ENCODE data around the gene MXRA8. TPM values are rescaled to one million over a fixed set of nuclear protein-coding genes. Genes with fewer than 3 reads are reported as not detected.

Gene MXRA8
- total and polyA plus RNA-seq, 9 of the 15 experiments (the other 6 are each of a cell fraction or from before 2014, with no cell fraction given) = 0.66 to 11.3 (median 6.3) TPM

DNA sequence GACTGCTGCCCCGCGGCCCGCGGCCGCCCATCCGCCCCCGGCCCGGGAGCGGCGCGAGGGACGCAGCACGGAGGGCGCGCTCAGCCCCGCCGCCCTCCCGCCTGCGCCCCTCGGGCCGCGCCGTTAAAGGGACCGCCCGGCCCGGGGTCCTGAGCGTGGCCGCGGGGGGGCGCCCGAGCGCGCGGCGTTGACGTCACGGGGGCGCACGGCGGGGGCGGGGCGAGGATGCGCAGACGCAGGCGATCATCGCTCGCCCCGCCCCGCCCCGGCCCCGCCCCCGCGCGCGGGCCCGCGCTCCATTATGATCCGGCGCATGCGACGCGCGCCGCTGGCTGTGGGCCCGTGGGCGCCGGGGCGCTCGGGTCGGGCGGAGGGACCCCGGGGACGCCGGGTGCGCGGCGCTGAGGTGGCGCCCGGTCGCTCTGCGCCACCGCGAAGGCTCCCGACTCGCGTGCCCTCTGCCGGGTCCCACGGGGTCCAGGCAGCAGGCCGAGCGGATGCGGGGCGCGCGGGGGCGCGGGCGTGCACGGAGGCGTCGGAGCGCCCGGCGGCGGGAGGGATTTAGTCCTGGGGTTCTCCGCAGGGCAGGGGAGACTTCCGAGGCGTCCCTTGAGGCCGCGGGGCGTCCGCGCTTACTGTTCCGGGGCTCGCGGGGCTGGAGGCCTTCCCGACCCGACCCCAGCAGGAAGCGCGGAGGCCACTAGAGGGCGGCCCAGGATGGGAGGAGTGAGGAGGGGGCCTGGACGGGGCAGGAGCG lies 8.9 kb downstream of the MXRA8 start, which contains the start of gene DVL1 (continued):
- no peak for TF ChIP-seq RBM14 (IDR thresholded peaks at IDR 0.05; ENCODE audit: borderline replicate concordance, insufficient read depth, low read depth, low read length)
- TF ChIP-seq JUN (IDR thresholded peaks at IDR 0.05; ENCODE audit: borderline replicate concordance, low read depth, low read length) = no peak
- no peak for TF ChIP-seq JUN (CRISPR knock-in tag; IDR thresholded peaks at IDR 0.05; ENCODE audit: borderline replicate concordance)
- TF ChIP-seq CTBP1 (IDR thresholded peaks at IDR 0.05; ENCODE audit: borderline replicate concordance) = peak; percentile 90
- no peak for TF ChIP-seq HLTF (IDR thresholded peaks at IDR 0.05)
- peak; percentile 86 for TF ChIP-seq RB1 (IDR thresholded peaks at IDR 0.05; ENCODE audit: low read depth)
- no peak for TF ChIP-seq JUNB (CRISPR knock-in tag; conservative IDR thresholded peaks at IDR 0.05)
- no peak for TF ChIP-seq RFX7 (CRISPR knock-in tag; IDR thresholded peaks at IDR 0.05)
- TF ChIP-seq TARDBP (IDR thresholded peaks at IDR 0.05) = no peak
- 0 out of 2 replicates have a peak, but pooled peaks have one; percentile 24 for TF ChIP-seq SMC3 (conservative IDR thresholded peaks at IDR 0.05; ENCODE audit: insufficient read depth, low read depth, low read length)
- TF ChIP-seq L3MBTL2 (IDR thresholded peaks at IDR 0.05) = peak; percentile 66
- TF ChIP-seq ZNF316 (IDR thresholded peaks at IDR 0.05) = no peak
- peak; percentile 45; the same call in 1 of the 2 replicates for TF ChIP-seq EP400 (IDR thresholded peaks at IDR 0.05)
- TF ChIP-seq, protein P1, sequence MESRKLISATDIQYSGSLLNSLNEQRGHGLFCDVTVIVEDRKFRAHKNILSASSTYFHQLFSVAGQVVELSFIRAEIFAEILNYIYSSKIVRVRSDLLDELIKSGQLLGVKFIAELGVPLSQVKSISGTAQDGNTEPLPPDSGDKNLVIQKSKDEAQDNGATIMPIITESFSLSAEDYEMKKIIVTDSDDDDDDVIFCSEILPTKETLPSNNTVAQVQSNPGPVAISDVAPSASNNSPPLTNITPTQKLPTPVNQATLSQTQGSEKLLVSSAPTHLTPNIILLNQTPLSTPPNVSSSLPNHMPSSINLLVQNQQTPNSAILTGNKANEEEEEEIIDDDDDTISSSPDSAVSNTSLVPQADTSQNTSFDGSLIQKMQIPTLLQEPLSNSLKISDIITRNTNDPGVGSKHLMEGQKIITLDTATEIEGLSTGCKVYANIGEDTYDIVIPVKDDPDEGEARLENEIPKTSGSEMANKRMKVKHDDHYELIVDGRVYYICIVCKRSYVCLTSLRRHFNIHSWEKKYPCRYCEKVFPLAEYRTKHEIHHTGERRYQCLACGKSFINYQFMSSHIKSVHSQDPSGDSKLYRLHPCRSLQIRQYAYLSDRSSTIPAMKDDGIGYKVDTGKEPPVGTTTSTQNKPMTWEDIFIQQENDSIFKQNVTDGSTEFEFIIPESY (CRISPR knock-in tag; IDR thresholded peaks at IDR 0.05) = peak; percentile 65
- TF ChIP-seq, protein P2, sequence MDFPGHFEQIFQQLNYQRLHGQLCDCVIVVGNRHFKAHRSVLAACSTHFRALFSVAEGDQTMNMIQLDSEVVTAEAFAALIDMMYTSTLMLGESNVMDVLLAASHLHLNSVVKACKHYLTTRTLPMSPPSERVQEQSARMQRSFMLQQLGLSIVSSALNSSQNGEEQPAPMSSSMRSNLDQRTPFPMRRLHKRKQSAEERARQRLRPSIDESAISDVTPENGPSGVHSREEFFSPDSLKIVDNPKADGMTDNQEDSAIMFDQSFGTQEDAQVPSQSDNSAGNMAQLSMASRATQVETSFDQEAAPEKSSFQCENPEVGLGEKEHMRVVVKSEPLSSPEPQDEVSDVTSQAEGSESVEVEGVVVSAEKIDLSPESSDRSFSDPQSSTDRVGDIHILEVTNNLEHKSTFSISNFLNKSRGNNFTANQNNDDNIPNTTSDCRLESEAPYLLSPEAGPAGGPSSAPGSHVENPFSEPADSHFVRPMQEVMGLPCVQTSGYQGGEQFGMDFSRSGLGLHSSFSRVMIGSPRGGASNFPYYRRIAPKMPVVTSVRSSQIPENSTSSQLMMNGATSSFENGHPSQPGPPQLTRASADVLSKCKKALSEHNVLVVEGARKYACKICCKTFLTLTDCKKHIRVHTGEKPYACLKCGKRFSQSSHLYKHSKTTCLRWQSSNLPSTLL (IDR thresholded peaks at IDR 0.05) = no peak
- no peak for TF ChIP-seq NR2C2 (CRISPR knock-in tag; IDR thresholded peaks at IDR 0.05)
- TF ChIP-seq NR2C2 (tag; IDR thresholded peaks at IDR 0.05) = peak; percentile 40; the same call in 1 of the 2 replicates
- TF ChIP-seq, protein P3, sequence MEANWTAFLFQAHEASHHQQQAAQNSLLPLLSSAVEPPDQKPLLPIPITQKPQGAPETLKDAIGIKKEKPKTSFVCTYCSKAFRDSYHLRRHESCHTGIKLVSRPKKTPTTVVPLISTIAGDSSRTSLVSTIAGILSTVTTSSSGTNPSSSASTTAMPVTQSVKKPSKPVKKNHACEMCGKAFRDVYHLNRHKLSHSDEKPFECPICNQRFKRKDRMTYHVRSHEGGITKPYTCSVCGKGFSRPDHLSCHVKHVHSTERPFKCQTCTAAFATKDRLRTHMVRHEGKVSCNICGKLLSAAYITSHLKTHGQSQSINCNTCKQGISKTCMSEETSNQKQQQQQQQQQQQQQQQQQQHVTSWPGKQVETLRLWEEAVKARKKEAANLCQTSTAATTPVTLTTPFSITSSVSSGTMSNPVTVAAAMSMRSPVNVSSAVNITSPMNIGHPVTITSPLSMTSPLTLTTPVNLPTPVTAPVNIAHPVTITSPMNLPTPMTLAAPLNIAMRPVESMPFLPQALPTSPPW (CRISPR knock-in tag; IDR thresholded peaks at IDR 0.05) = peak; percentile 86
- TF ChIP-seq SMAD4 (CRISPR knock-in tag; conservative IDR thresholded peaks at IDR 0.05) = peak; percentile 82
- TF ChIP-seq ZNF592 (IDR thresholded peaks at IDR 0.05) = peak; percentile 53; the same call in 1 of the 2 replicates
